Nephron progenitor cell (in vitro differentiated cells): ENCODE results near the gene RBM20.

ENCODE experiments used
- DNase-seq: peaks from one replicate; pipeline ENCODE4 v3.0.0; 2021
- H3K27ac Mint-ChIP-seq: 2 replicates; pipeline ENCODE4 v1.8.0; 2021; ENCODE audit warnings: mild to moderate bottlenecking, moderate library complexity, mixed read lengths
- H3K27me3 Mint-ChIP-seq: 2 replicates; pipeline ENCODE4 v1.8.0; 2021; ENCODE audit warnings: mild to moderate bottlenecking, low read depth, mixed read lengths; ENCODE audit not compliant: poor library complexity
- H3K36me3 Mint-ChIP-seq: 2 replicates; pipeline ENCODE4 v1.8.0; 2021; ENCODE audit warnings: low read depth, mixed read lengths
- H3K4me1 Mint-ChIP-seq: 2 replicates; pipeline ENCODE4 v1.8.0; 2021; ENCODE audit warnings: mixed read lengths
- H3K4me3 Mint-ChIP-seq: 2 replicates; pipeline ENCODE4 v1.8.0; 2021; ENCODE audit warnings: mild to moderate bottlenecking, moderate library complexity, mixed read lengths
- H3K9me3 Mint-ChIP-seq: 2 replicates; pipeline ENCODE4 v1.8.0; 2021; ENCODE audit warnings: mild to moderate bottlenecking, moderate library complexity, mixed read lengths
- TF ChIP-seq, protein P1 (sequence below): fragments of 200-600 bp; sonication (generic); IDR thresholded peaks from 2 replicates; pipeline ENCODE4 v1.5.0; 2021; ENCODE audit warnings: antibody characterized with exemption

RBM20 gene

DNA sequence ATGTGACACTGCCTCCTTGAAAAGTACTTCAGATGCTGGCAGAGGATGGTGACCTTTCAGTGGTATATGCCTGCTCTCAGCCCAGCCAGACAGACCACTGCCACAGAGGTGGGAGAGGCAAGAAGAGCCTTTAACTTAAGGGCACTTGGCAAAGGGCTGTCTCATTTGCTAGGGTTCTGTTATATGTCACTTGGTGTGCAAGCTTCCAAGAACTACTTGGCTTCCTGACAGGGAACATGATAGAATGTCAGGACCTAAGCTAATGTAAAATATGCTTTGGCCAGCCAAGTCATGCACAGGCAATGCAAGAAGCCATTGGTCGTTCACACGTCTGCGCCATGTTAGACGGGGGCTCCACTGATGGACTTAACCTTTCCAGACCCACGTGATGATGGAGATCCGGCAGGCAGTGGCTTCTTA is 54.7 kb downstream of the RBM20 start:
- Mint-ChIP-seq H3K27me3 (peaks cover 7% of the 10 kb centered on the region), H3K36me3 (no peaks in the 10 kb centered on the region), H3K4me1 (peaks cover 78% of the 10 kb centered on the region), H3K27ac (peak overlapping the region; percentile 39), H3K4me3 (peak overlapping the region; percentile 52), H3K9me3 (no peaks in the 10 kb centered on the region)
- no peak for DNase-seq
- TF ChIP-seq, protein P1, sequence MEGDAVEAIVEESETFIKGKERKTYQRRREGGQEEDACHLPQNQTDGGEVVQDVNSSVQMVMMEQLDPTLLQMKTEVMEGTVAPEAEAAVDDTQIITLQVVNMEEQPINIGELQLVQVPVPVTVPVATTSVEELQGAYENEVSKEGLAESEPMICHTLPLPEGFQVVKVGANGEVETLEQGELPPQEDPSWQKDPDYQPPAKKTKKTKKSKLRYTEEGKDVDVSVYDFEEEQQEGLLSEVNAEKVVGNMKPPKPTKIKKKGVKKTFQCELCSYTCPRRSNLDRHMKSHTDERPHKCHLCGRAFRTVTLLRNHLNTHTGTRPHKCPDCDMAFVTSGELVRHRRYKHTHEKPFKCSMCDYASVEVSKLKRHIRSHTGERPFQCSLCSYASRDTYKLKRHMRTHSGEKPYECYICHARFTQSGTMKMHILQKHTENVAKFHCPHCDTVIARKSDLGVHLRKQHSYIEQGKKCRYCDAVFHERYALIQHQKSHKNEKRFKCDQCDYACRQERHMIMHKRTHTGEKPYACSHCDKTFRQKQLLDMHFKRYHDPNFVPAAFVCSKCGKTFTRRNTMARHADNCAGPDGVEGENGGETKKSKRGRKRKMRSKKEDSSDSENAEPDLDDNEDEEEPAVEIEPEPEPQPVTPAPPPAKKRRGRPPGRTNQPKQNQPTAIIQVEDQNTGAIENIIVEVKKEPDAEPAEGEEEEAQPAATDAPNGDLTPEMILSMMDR: no peak

DNA sequence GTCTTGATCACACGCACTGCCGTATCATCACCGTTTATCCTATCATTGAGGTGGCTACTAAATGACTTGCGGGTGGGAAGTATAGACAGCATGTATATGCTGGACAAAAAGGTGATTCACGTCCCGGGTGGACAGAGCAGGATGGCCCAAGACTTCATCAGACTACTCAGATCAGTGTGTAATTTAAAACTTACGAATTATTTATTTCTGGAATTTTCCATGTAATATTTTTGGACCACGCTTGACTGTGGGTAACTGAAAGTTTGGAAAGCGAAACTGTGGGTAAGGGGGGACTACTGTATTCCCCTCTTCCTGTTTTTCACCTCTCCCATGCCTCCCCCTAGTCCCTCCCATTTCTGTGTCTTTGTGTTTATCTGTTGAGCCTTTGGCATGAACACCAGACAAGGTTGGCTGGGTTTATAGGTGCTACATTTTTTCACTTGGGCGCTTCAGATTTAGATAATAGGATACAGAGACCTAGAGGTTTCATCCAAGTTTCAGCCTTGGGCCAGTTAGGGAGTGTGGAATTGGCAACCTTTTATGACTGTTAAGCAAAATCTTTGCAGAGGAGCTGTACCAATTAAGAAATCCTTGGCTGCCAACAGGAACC is 55.8 kb downstream of the RBM20 start:
- DNase-seq: no peak
- Mint-ChIP-seq H3K4me1 (peaks cover 68% of the 10 kb centered on the region), H3K36me3 (peaks cover 4% of the 10 kb centered on the region), H3K27ac (peak overlapping the region; percentile 64), H3K9me3 (no peaks in the 10 kb centered on the region), H3K4me3 (no peak overlapping the region), H3K27me3 (peaks cover 7% of the 10 kb centered on the region)
- TF ChIP-seq, protein P1: no peak

GRCh38 chr10:110700947-110701616 is 56.9 kb downstream of the RBM20 start:
- Mint-ChIP-seq H3K27me3 (peaks cover 7% of the 10 kb centered on the region), H3K4me3 (peak overlapping the region; percentile 11), H3K27ac (peak overlapping the region; percentile 75), H3K4me1 (peaks cover 57% of the 10 kb centered on the region), H3K36me3 (peaks cover 4% of the 10 kb centered on the region), H3K9me3 (no peaks in the 10 kb centered on the region)
- TF ChIP-seq, protein P1: no peak
- no peak for DNase-seq

DNA sequence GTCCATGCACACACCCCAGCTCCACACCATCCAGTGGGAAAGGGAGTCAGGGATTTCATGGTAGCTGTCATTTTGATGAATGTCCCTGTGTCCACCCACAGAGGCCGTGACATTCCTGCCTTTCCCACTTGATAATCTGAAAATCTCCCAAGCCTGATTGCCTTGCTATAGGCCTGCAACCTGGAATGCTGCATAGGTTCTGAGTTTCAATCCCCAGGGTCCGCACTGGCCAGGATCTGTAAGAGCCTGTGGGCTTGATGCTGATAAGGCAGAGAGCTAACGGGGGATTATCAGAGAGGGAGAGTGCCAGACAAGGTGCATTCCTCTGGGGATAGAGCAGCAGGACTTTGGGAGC is 57.5 kb downstream of the RBM20 start:
- Mint-ChIP-seq H3K4me1 (peaks cover 57% of the 10 kb centered on the region), H3K27me3 (peaks cover 7% of the 10 kb centered on the region), H3K9me3 (no peaks in the 10 kb centered on the region), H3K36me3 (peaks cover 4% of the 10 kb centered on the region), H3K27ac (peak overlapping the region; percentile 75), H3K4me3 (no peak overlapping the region)
- TF ChIP-seq, protein P1: no peak
- peak; percentile 23 for DNase-seq

DNA sequence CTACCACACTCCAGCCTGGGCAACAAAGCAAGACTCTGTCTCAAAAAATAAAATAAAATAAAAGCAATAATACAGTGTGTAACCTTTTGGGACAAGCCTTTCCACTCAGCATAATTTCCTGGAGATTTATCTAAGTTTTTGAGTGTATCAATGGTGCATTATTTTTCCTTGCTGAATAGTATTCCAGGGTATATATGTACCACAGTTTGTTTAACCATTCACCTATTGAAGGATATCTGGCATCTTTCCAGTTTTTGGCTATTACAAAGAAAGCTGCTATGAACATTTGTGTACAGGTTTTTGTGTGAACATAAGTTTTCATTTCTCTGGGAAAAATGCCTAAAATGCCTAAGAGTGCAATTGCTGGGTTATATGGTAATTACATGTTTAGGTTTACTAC is 59.9 kb downstream of the RBM20 start:
- H3K27me3 Mint-ChIP-seq: no peaks in the 10 kb centered on the region
- TF ChIP-seq, protein P1: no peak

More for the DNA sequence above, 59.9 kb downstream of the RBM20 start:
- no peak overlapping the region for H3K27ac Mint-ChIP-seq
- no peak for DNase-seq
- peaks cover 4% of the 10 kb centered on the region for H3K36me3 Mint-ChIP-seq
- H3K9me3 Mint-ChIP-seq: no peaks in the 10 kb centered on the region
- H3K4me1 Mint-ChIP-seq: peaks cover 48% of the 10 kb centered on the region
- no peak overlapping the region for H3K4me3 Mint-ChIP-seq
